Loucy (cell line): ENCODE measurements around the gene VPS51.

ENCODE experiments used
- H2AFZ ChIP-seq: fragments of 200-600 bp; sonication (generic); 2 replicates; pipeline ENCODE4 v1.6.0; 2016; ENCODE audit warnings: antibody characterized with exemption, mild to moderate bottlenecking, low read length, moderate library complexity
- H3F3A ChIP-seq: fragments of 200-600 bp; 2 replicates; pipeline ENCODE4 v1.6.0; 2016; ENCODE audit warnings: antibody characterized with exemption, low read depth, mild to moderate bottlenecking
- H3K27me3 ChIP-seq: fragments of 200-600 bp; sonication (generic); 2 replicates; pipeline ENCODE4 v1.6.1; 2014; ENCODE audit warnings: low read length, mild to moderate bottlenecking; ENCODE audit not compliant: insufficient read depth, poor library complexity, severe bottlenecking
- H3K36me3 ChIP-seq: fragments of 200-600 bp; sonication (generic); 2 replicates; pipeline ENCODE4 v1.6.1; 2016; ENCODE audit warnings: low read length; ENCODE audit not compliant: insufficient read depth
- H3K4me1 ChIP-seq: fragments of 200-600 bp; sonication (generic); 2 replicates; pipeline ENCODE4 v1.5.1; 2014; ENCODE audit warnings: low read length, mild to moderate bottlenecking; ENCODE audit not compliant: insufficient read depth, poor library complexity, severe bottlenecking
- H3K4me2 ChIP-seq: fragments of 200-600 bp; sonication (generic); 2 replicates; pipeline ENCODE4 v1.6.0; 2014; ENCODE audit warnings: antibody characterized with exemption, low read length, low read depth, mild to moderate bottlenecking; ENCODE audit not compliant: poor library complexity, severe bottlenecking
- H3K4me3 ChIP-seq: fragments of 200-600 bp; sonication (generic); 2 replicates; pipeline ENCODE4 v1.5.1; 2014; ENCODE audit warnings: low read length, mild to moderate bottlenecking, mixed read lengths; ENCODE audit not compliant: poor library complexity, severe bottlenecking
- H3K79me2 ChIP-seq: fragments of 200-600 bp; sonication (generic); 2 replicates; pipeline ENCODE4 v1.6.1; 2014; ENCODE audit warnings: low read length; ENCODE audit not compliant: insufficient read depth
- H3K9ac ChIP-seq: fragments of 200-600 bp; sonication (generic); 2 replicates; pipeline ENCODE4 v1.6.0; 2014; ENCODE audit warnings: mild to moderate bottlenecking, low read depth, low read length, moderate library complexity; ENCODE audit not compliant: poor library complexity, severe bottlenecking
- H3K9me2 ChIP-seq: fragments of 200-600 bp; sonication (generic); replicated peaks from 2 replicates; pipeline ENCODE4 v1.6.1; 2016; ENCODE audit warnings: low read depth, low read length, mixed read lengths
- H3K9me3 ChIP-seq: fragments of 200-600 bp; sonication (generic); 2 replicates; pipeline ENCODE4 v1.6.1; 2014; ENCODE audit warnings: mild to moderate bottlenecking, antibody characterized with exemption, low read length, low read depth; ENCODE audit not compliant: insufficient read depth
- H4K20me1 ChIP-seq: fragments of 200-600 bp; sonication (generic); 2 replicates; pipeline ENCODE4 v1.6.0; 2014; ENCODE audit warnings: antibody characterized with exemption, low read length, mild to moderate bottlenecking; ENCODE audit not compliant: insufficient read depth, poor library complexity, severe bottlenecking
- CTCF ChIP-seq: fragments of 200-600 bp; sonication (generic); conservative IDR thresholded peaks from 2 replicates; pipeline ENCODE4 v1.5.1; 2014; ENCODE audit warnings: mild to moderate bottlenecking, antibody characterized with exemption, low read length
- EZH2phosphoT487 ChIP-seq: fragments of 200-600 bp; IDR thresholded peaks from 2 replicates; pipeline ENCODE4 v1.6.1; 2018; ENCODE audit warnings: antibody characterized with exemption, mild to moderate bottlenecking, moderate library complexity, borderline replicate concordance

The VPS51 gene

GRCh38 chr11:65077451-65077850 lies 18.6 kb upstream of the VPS51 start:
- Histone ChIP-seq H3K4me3 (peak overlapping the region; percentile 51), H3K9me3 (no peaks in the 10 kb centered on the region), H3K27me3 (no peaks in the 10 kb centered on the region), H3K36me3 (peaks cover 20% of the 10 kb centered on the region; the same call in 1 of the 2 replicates), H3K9me2 (no peaks in the 10 kb centered on the region), H3K4me2 (peak overlapping the region; percentile 68), H3K9ac (peak overlapping the region; percentile 18), H3K79me2 (peaks cover 65% of the 10 kb centered on the region), H4K20me1 (peaks cover 19% of the 10 kb centered on the region), H2AFZ (no peak overlapping the region), H3F3A (no peaks in the 10 kb centered on the region), H3K4me1 (peaks cover 24% of the 10 kb centered on the region)
- no peak; the same call in 1 of the 2 replicates for TF ChIP-seq CTCF
- TF ChIP-seq EZH2phosphoT487: no peak

- Histone ChIP-seq H3K79me2 (peaks cover 72% of the 10 kb centered on the region), H3K9ac (peak overlapping the region; percentile 36)
- TF ChIP-seq CTCF: peak; percentile 79
- no peak for TF ChIP-seq EZH2phosphoT487
Observed at GRCh38 chr11:65078151-65078550, 17.9 kb upstream of the VPS51 start.

GRCh38 chr11:65078786-65079342 lies 17.1 kb upstream of the VPS51 start:
- peak overlapping the region; percentile 68 for H3K4me2 ChIP-seq
- peak overlapping the region; percentile 47 for H3K9ac ChIP-seq
- H3K36me3 ChIP-seq: peaks cover 20% of the 10 kb centered on the region; the same call in 1 of the 2 replicates

More at GRCh38 chr11:65078151-65078550, 17.9 kb upstream of the VPS51 start:
- Histone ChIP-seq H3K9me3 (no peaks in the 10 kb centered on the region), H3K36me3 (peaks cover 20% of the 10 kb centered on the region; the same call in 1 of the 2 replicates), H3K4me1 (peaks cover 31% of the 10 kb centered on the region), H3K4me2 (peak overlapping the region; percentile 68), H4K20me1 (peaks cover 19% of the 10 kb centered on the region), H3K27me3 (no peaks in the 10 kb centered on the region), H3F3A (no peaks in the 10 kb centered on the region), H3K4me3 (peak overlapping the region; percentile 51), H3K9me2 (no peaks in the 10 kb centered on the region), H2AFZ (no peak overlapping the region)

More at GRCh38 chr11:65078786-65079342, 17.1 kb upstream of the VPS51 start:
- Histone ChIP-seq H3F3A (no peaks in the 10 kb centered on the region), H3K79me2 (peaks cover 79% of the 10 kb centered on the region), H3K4me3 (peak overlapping the region; percentile 51), H2AFZ (no peak overlapping the region), H3K9me3 (no peaks in the 10 kb centered on the region), H3K9me2 (no peaks in the 10 kb centered on the region), H3K27me3 (no peaks in the 10 kb centered on the region), H3K4me1 (peaks cover 33% of the 10 kb centered on the region), H4K20me1 (peaks cover 19% of the 10 kb centered on the region)
- no peak for TF ChIP-seq CTCF
